ENCODE results near the gene LHFPL5.

The LHFPL5 gene

GRCh38 chr6:35852994-35853393, 47.8 kb downstream of the LHFPL5 start:
- no peak for DNase-seq (ENCODE audit: low read depth, low spot score)

- DNase-seq (ENCODE audit: low read depth, low spot score), result no peak
Measured at GRCh38 chr6:35856250-35856649, 51.1 kb downstream of the LHFPL5 start.

- no peak for DNase-seq (ENCODE audit: low read depth, low spot score)
Measured at GRCh38 chr6:35857853-35858252, 52.7 kb downstream of the LHFPL5 start.

DNA sequence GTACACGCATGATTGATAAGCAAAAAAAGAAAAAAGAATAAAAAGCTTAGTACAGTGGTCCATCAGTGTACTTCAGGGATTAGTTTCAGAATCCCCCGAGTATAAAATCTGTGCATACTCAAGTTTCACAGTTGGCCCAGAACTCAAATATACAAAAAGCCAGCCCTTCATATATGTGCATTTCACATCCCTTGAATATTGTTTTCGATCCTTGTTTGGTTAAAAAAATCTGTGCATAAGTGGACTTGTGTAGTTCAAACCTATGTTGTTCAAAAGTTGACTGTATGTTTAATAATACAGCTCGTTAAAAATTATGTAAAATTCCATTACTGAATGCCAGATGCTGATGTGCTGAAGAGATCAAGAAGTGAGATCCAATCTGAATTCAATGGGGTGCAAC, 54.2 kb downstream of the LHFPL5 start:
- DNase-seq (ENCODE audit: low read depth, low spot score), result no peak

Measured in ELF-1 (cell line).